Astrocyte (in vitro differentiated cells and primary cell): ENCODE data around the gene DDX46.

Source experiments
- EZH2 ChIP-seq: IDR thresholded peaks from 2 replicates; pipeline ENCODE4 v1.6.1; 2012; ENCODE audit warnings: mild to moderate bottlenecking, low read length, inconsistent platforms; ENCODE audit not compliant: insufficient read depth
- TF ChIP-seq, protein P1 (sequence below): IDR thresholded peaks from 2 replicates; pipeline ENCODE4 v1.5.1; 2011; ENCODE audit warnings: low read depth, mild to moderate bottlenecking, inconsistent platforms, low read length, moderate library complexity; ENCODE audit not compliant: insufficient read depth

DNA sequence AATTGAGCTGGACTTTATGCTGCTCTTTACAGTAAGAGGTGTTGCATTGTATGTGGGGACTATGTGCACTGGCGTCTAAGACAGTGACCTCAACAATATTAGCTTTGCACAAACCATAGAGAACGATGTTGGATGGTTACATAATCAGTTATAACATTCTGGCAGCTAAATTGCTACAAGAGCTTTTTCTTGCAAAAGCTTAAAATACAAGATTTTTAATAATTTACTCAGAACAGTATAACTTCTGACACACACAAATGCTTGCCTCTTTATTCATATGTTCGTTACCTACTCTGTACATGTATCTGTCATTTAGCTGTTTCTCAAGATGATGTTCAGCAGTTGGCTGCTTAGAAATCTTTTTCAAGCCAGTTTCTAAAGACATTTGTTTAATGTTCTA, 98.8 kb downstream of the DDX46 start:
- TF ChIP-seq, protein P1, sequence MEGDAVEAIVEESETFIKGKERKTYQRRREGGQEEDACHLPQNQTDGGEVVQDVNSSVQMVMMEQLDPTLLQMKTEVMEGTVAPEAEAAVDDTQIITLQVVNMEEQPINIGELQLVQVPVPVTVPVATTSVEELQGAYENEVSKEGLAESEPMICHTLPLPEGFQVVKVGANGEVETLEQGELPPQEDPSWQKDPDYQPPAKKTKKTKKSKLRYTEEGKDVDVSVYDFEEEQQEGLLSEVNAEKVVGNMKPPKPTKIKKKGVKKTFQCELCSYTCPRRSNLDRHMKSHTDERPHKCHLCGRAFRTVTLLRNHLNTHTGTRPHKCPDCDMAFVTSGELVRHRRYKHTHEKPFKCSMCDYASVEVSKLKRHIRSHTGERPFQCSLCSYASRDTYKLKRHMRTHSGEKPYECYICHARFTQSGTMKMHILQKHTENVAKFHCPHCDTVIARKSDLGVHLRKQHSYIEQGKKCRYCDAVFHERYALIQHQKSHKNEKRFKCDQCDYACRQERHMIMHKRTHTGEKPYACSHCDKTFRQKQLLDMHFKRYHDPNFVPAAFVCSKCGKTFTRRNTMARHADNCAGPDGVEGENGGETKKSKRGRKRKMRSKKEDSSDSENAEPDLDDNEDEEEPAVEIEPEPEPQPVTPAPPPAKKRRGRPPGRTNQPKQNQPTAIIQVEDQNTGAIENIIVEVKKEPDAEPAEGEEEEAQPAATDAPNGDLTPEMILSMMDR, result no peak
- no peak for TF ChIP-seq EZH2
